GM13976 (cell line): ENCODE data around the gene TCF21.

Source experiments
- DNase-seq: peaks from one replicate; pipeline ENCODE4 v3.0.0; 2012; ENCODE audit warnings: low spot score
- in situ Hi-C: fragments of 300-500 bp; cut with MboI; formaldehyde crosslinking; loops from one replicate; pipeline ENCODE4 v1.12.0; 2022; ENCODE audit warnings: low sequenced_read_pairs, mixed read lengths, inconsistent platforms; ENCODE audit not compliant: unreplicated experiment
- TF ChIP-seq, protein P1 (sequence below): IDR thresholded peaks from 2 replicates; pipeline ENCODE4 v1.5.1; 2012; ENCODE audit warnings: borderline replicate concordance, mild to moderate bottlenecking; ENCODE audit not compliant: insufficient read depth; ENCODE audit errors: extremely low read depth, missing control alignments, control extremely low read depth

Gene TCF21

GRCh38 chr6:133891927-133892812 lies 3.3 kb downstream of the TCF21 start:
- TF ChIP-seq, protein P1, sequence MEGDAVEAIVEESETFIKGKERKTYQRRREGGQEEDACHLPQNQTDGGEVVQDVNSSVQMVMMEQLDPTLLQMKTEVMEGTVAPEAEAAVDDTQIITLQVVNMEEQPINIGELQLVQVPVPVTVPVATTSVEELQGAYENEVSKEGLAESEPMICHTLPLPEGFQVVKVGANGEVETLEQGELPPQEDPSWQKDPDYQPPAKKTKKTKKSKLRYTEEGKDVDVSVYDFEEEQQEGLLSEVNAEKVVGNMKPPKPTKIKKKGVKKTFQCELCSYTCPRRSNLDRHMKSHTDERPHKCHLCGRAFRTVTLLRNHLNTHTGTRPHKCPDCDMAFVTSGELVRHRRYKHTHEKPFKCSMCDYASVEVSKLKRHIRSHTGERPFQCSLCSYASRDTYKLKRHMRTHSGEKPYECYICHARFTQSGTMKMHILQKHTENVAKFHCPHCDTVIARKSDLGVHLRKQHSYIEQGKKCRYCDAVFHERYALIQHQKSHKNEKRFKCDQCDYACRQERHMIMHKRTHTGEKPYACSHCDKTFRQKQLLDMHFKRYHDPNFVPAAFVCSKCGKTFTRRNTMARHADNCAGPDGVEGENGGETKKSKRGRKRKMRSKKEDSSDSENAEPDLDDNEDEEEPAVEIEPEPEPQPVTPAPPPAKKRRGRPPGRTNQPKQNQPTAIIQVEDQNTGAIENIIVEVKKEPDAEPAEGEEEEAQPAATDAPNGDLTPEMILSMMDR, result no peak
- no peak for DNase-seq
- in situ Hi-C loops, result no loop called here

- no peak for DNase-seq
- in situ Hi-C loops, result no loop called here
- TF ChIP-seq, protein P1, result no peak
These were observed 4.1 kb downstream of the TCF21 start for GRCh38 chr6:133892813-133893691.

- DNase-seq, result no peak
- in situ Hi-C loops, result no loop called here
- TF ChIP-seq, protein P1, result no peak
These were observed 5.0 kb downstream of the TCF21 start for GRCh38 chr6:133893946-133894345.

DNA sequence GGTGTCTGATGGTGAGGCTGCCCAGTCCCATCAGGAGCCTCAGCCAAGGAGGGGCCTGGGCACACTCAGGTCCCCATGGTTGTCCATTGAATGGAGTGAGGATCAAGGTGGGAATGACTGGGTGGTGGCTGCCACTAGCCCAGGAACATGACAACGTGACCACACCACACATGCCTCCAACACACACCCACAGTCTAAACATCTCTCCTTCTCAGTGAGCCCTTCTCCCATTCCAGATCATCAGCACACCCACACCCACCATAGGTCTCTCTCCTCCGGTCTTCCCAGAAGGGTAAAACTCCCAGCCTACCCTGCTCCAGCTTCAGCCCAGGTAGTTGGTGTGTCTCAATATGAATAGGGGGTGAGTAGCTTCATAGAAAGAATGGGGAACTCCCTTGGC lies 5.5 kb downstream of the TCF21 start:
- DNase-seq, result no peak
- TF ChIP-seq, protein P1, result no peak
- in situ Hi-C loops, result no loop called here

DNA sequence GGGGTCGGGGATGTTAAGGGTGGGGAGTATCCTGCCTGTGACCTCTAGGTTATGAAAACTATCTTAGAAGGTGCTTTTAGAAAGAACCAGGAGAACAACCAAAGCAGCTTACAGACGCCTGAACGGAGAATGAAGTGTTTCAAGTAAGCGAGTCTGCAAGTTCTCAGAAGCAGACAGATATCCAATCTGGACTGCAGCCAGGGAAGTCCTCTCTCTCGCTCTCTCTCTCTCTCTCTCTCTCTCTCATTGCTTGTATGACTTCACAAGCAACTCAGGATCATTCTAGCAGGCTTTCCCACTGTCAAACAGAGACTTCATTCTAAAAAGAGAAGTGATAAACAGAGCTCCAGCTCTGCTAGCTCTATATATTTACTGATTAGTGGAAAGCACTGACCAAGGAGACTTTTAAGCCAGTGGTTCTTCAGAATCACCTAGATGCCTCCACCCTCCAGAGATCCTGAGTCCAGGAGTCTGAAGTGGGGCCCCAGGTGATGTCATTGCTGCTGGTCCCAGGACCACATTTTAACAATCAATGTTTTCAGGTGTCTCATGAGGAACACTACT lies 6.0 kb downstream of the TCF21 start:
- in situ Hi-C loops, result no loop called here
- no peak for DNase-seq
- TF ChIP-seq, protein P1, result no peak
